GM12878 (cell line): ENCODE data around the gene ISM1. TPM values are rescaled to one million over a fixed set of nuclear protein-coding genes. Genes with fewer than 3 reads are reported as not detected.

Experiments used
- ATAC-seq: fragments of 200-7000 bp; cut with Tn5 transposase; 3 replicates; pipeline ENCODE4 v1.9.1; 2020; ENCODE audit warnings: mild to moderate bottlenecking, moderate library complexity
- BruUV-seq: library from RNA; stranded (reverse); fragments of 400-500 nt; replicated peaks from 2 replicates; lab custom pipeline; 2021; lab: Mats Ljungman, UMichigan
- CTCF ChIA-PET: fragments of 300-600 bp; sonication (Branson Sonifier 250); formaldehyde crosslinking; extraction: SDS; loops from one replicate; lab custom pipeline; 2021; ENCODE audit warnings: inconsistent platforms; lab: Yijun Ruan, JAX
- POLR2A ChIA-PET: fragments of 350-600 bp; formaldehyde crosslinking; extraction: SDS; loops from one replicate; lab custom pipeline; 2021; ENCODE audit warnings: inconsistent platforms; lab: Charles Lee
- RAD21 ChIA-PET: fragments of 300-600 bp; sonication (Branson Sonifier 250); formaldehyde crosslinking; loops from one replicate; lab custom pipeline; 2023; ENCODE audit warnings: antibody characterized with exemption; ENCODE audit not compliant: unreplicated experiment; lab: Charles Lee
- SMC1A ChIA-PET: fragments of 300-600 bp; sonication (Branson Sonifier 250); formaldehyde crosslinking; loops from one replicate; lab custom pipeline; 2023; ENCODE audit not compliant: unreplicated experiment, uncharacterized antibody; lab: Charles Lee
- DNase-seq: peaks from one replicate; pipeline ENCODE4 v3.0.0-alpha.2; 2011; ENCODE audit warnings: low read depth, low spot score
- FAIRE-seq: peaks from 3 replicates; lab custom pipeline; 2011; peaks lifted over from hg19 to GRCh38; lab: Jason Lieb, UNC
- H2AFZ ChIP-seq: 2 replicates; pipeline ENCODE4 v1.6.0; 2011; ENCODE audit warnings: low read depth, low read length, control low read depth; ENCODE audit not compliant: control insufficient read depth
- H3K27ac ChIP-seq: 2 replicates; pipeline ENCODE4 v1.5.1; 2011; ENCODE audit warnings: control low read depth; ENCODE audit not compliant: control insufficient read depth, insufficient read depth
- H3K27me3 ChIP-seq, 2 experiments: replicated peaks in 1 of 2; 2 replicates each; pipeline versions ENCODE4 v1.6.0 to v1.6.1; 2011; ENCODE audit warnings: low read length in 1 of 2; ENCODE audit not compliant: control insufficient read depth in 2 of 2, insufficient read depth in 2 of 2
- H3K36me3 ChIP-seq, 2 experiments: 2 replicates each; pipeline ENCODE4 v1.5.1; 2011; ENCODE audit warnings: low read length in 1 of 2; ENCODE audit not compliant: control insufficient read depth in 2 of 2, insufficient read depth in 2 of 2
- H3K4me1 ChIP-seq: 2 replicates; pipeline ENCODE4 v1.6.1; 2011; ENCODE audit warnings: mild to moderate bottlenecking, low read length, moderate library complexity, mixed read lengths; ENCODE audit not compliant: control insufficient read depth, insufficient read depth
- H3K4me2 ChIP-seq: 2 replicates; pipeline ENCODE4 v1.6.0; 2011; ENCODE audit warnings: control low read depth; ENCODE audit not compliant: control insufficient read depth, insufficient read depth
- H3K4me3 ChIP-seq: fragments of 200-600 bp; sonication (generic); 2 replicates; pipeline ENCODE4 v1.5.1; 2016
- H3K79me2 ChIP-seq: 2 replicates; pipeline ENCODE4 v1.6.0; 2011; ENCODE audit warnings: low read length; ENCODE audit not compliant: control insufficient read depth, insufficient read depth
- H3K9ac ChIP-seq: 2 replicates; pipeline ENCODE4 v1.8.0; 2011; ENCODE audit warnings: low read length, control low read depth, mixed read lengths; ENCODE audit not compliant: control insufficient read depth, insufficient read depth
- H3K9me3 ChIP-seq: replicated peaks from 3 replicates; pipeline ENCODE4 v1.5.1; 2011; ENCODE audit warnings: mild to moderate bottlenecking, low read length; ENCODE audit not compliant: control insufficient read depth, insufficient read depth
- H4K20me1 ChIP-seq: 2 replicates; pipeline ENCODE4 v1.6.0; 2011; ENCODE audit not compliant: control insufficient read depth, insufficient read depth
- CBX5 ChIP-seq: sonication (generic); IDR thresholded peaks from 2 replicates; pipeline ENCODE4 v1.6.1; 2016; ENCODE audit warnings: low read depth, moderate library complexity, mild to moderate bottlenecking, inconsistent platforms
- CHD1 ChIP-seq: IDR thresholded peaks from 2 replicates; pipeline ENCODE4 v1.6.1; 2012; ENCODE audit warnings: low read depth, low read length, improper control_type of control experiment
- HCFC1 ChIP-seq: fragments of 150-350 bp; IDR thresholded peaks from 2 replicates; pipeline ENCODE4 v1.6.1; 2014; ENCODE audit warnings: low read length
- MEF2B ChIP-seq: fragments of 450-650 bp; IDR thresholded peaks from 2 replicates; pipeline ENCODE4 v1.6.1; 2018; ENCODE audit warnings: mild to moderate bottlenecking, moderate library complexity; ENCODE audit not compliant: partially characterized antibody, poor library complexity, severe bottlenecking
- PRDM15 ChIP-seq: fragments of 450-650 bp; formaldehyde crosslinking; IDR thresholded peaks from 2 replicates; pipeline ENCODE4 v1.4.0; 2020; ENCODE audit warnings: mild to moderate bottlenecking, moderate library complexity
- SMAD5 ChIP-seq: IDR thresholded peaks from 2 replicates; pipeline ENCODE4 v1.6.1; 2016; ENCODE audit warnings: antibody characterized with exemption, low read depth
- YBX1 ChIP-seq: fragments of 450-650 bp; IDR thresholded peaks from 2 replicates; pipeline ENCODE4 v1.6.1; 2016; ENCODE audit warnings: antibody characterized with exemption
- WGBS: methylation state at CpG from one replicate; pipeline ENCODE4 v1.1.6; 2016; ENCODE audit warnings: low lambda C conversion rate; ENCODE audit not compliant: insufficient replicate concordance, insufficient coverage; ENCODE audit errors: missing lambda C conversion rate; 5-methylcytosine and 5-hydroxymethylcytosine counted together
- in situ Hi-C: fragments of 300-500 bp; cut with MboI; formaldehyde crosslinking; loops from 9 replicates; pipeline ENCODE4 v1.14.3; 2018; ENCODE audit warnings: mixed read lengths
- intact Hi-C: fragments of 100-400 bp; cut with micrococcal nuclease; formaldehyde crosslinking; loops from one replicate; pipeline ENCODE4 v1.14.2; 2022; ENCODE audit not compliant: unreplicated experiment
- polyA plus RNA-seq, 11 experiments: library from polyadenylated mRNA; depleted of rRNA in 4 of 11; unstranded in 6 of 11; stranded (reverse) in 5 of 11; fragments of >200 nt; fragmentation: Nextera tagmentation in 4 of 11; fragmentation: Illumina TruSeq in 1 of 11; extraction: Ambion mirVana in 4 of 11; extraction: Trizol in 1 of 11; gene quantifications; 1 replicate in 1 of 11; 2 replicates in 10 of 11; pipeline versions ENCODE4 v1.2.1 to v1.2.3, GENCODE V29; 2011 to 2016; ENCODE audit warnings: inconsistent platforms in 2 of 11, missing spikeins in 2 of 11, low read depth in 1 of 11
- total RNA-seq, 4 experiments: library from RNA; depleted of rRNA in 3 of 4; stranded (reverse); fragments of >200 nt in 3 of 4; fragmentation: Illumina TruSeq in 1 of 4; extraction: Trizol in 1 of 4; gene quantifications; 2 replicates each; pipeline versions ENCODE4 v1.2.1 to v1.2.3, GENCODE V29; 2013 to 2021

Gene ISM1
- total and polyA plus RNA-seq, 10 of the 15 experiments (the other 5 are each of a cell fraction or from before 2014, with no cell fraction given) = 0.01 to 0.03 TPM; not detected in 8

GRCh38 chr20:13205848-13206434 is 15.1 kb upstream of the ISM1 start:
- in situ Hi-C loops = no loop called here
- Histone ChIP-seq H3K79me2 (no peaks in the 10 kb centered on the region), H3K9me3 (no peaks in the 10 kb centered on the region), H3K4me1 (no peaks in the 10 kb centered on the region), H3K4me3 (no peak overlapping the region), H4K20me1 (no peaks in the 10 kb centered on the region), H3K4me2 (no peak overlapping the region), H3K27me3 (peaks cover 0 to 5% of the 10 kb centered on the region in 2 experiments; a peak in 2 of 4 replicates), H2AFZ (no peak overlapping the region), H3K27ac (no peak overlapping the region), H3K36me3 (no peaks in the 10 kb centered on the region), H3K9ac (no peak overlapping the region)
- no TSS peak for BruUV-seq
- RAD21 ChIA-PET = no interaction called here
- DNase-seq (no peak), FAIRE-seq (no peak), ATAC-seq (no peak)
- WGBS = 40% methylated on average over 5 of the region's 5 CpGs
- SMC1A ChIA-PET = no interaction called here
- CTCF ChIA-PET = no interaction called here
- intact Hi-C loops = no loop called here
- POLR2A ChIA-PET = no interaction called here
- TF ChIP-seq CBX5 = no peak
- TF ChIP-seq HCFC1 = no peak

DNA sequence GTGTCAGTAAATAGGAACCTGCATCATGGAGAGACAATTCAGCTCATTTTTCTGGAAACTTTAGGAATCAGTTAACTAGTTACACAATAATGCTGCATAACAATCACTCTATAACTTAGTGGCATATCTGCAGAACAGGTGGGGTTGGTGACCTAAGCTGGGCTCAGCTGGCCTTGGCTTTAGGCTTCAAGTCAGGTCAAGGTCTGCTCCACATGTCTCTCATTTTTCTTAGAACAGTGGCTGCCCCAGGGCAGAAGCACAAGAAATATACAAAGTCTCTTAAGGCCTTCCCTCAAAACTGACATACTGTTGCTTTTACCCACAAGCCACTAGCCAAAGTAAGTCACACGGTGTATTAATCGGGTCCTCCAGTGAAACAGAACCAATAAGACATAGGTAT is 14.1 kb upstream of the ISM1 start:
- FAIRE-seq (no peak), DNase-seq (no peak), ATAC-seq (no peak)
- ChIA-PET POLR2A (no interaction called here), RAD21 (no interaction called here), CTCF (no interaction called here), SMC1A (interaction anchor here (0.7 kb wide), 1 partner anchor 339 kb away, joined by 3 read pairs; no protein-coding TSS in a partner anchor)
- Histone ChIP-seq H3K27me3 (peaks cover 0 to 5% of the 10 kb centered on the region in 2 experiments; a peak in 2 of 4 replicates), H2AFZ (no peak overlapping the region), H3K9me3 (no peaks in the 10 kb centered on the region), H3K36me3 (no peaks in the 10 kb centered on the region), H3K27ac (no peak overlapping the region), H3K9ac (no peak overlapping the region), H3K4me2 (no peak overlapping the region), H3K79me2 (no peaks in the 10 kb centered on the region), H4K20me1 (no peaks in the 10 kb centered on the region), H3K4me3 (no peak overlapping the region), H3K4me1 (no peaks in the 10 kb centered on the region)
- no TSS peak for BruUV-seq
- in situ Hi-C loops (no loop called here), intact Hi-C loops (no loop called here)
- TF ChIP-seq YBX1 = no peak
- no peak for TF ChIP-seq SMAD5
- TF ChIP-seq CHD1 = no peak
- no peak for TF ChIP-seq MEF2B
- no peak for TF ChIP-seq PRDM15
- WGBS = 68% methylated on average over 2 of the region's 2 CpGs
